HG03025 (cell line): Measurements from ENCODE around the gene GALNT9.
"Not testable (repeated sequence)": the region's sequence is repeated elsewhere in the genome, so short reads cannot be mapped to it uniquely, and the experiment has no call there.

ENCODE experiments used
- ATAC-seq: cut with Tn5 transposase; IDR thresholded peaks from one replicate; pipeline ENCODE4 v1.9.1; 2021; ENCODE audit warnings: mild to moderate bottlenecking, moderate library complexity; ENCODE audit not compliant: unreplicated experiment, low FRiP score

The GALNT9 gene

DNA sequence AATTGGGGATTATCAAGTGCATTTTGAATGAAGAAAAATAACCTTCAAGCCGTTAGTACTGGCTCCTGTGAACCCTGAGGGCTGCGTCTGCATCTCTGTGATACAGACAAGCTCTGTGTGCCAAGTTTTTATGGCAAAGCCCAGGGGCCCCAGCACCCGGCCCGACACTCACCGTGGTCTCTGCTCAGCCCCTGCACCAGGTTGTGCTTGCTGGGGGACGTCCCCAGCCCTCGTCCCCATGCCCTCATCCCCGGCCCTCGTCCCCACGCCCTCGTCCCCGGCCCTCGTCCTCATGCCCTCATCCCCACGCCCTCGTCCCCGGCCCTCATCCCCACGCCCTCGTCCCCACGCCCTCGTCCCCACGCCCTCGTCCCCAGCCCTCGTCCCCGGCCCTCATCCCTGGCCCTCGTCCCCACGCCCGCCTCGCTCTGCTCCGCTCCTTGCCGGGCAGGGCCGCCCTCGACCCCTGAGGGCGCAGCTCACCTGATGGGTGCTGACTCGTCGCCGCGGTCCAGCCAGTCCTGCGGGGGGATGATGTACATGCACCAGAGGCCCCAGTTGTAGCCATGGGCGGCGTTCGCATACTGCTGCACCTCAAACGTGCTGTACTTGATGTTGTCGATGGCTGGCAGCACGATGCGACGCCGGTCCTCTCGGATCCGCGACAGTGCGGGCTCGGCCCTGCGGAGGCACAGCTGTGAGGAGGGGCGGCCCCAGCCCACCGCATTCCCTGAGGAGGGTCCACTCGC lies 72.0 kb downstream of the GALNT9 start:
- no peak for ATAC-seq

DNA sequence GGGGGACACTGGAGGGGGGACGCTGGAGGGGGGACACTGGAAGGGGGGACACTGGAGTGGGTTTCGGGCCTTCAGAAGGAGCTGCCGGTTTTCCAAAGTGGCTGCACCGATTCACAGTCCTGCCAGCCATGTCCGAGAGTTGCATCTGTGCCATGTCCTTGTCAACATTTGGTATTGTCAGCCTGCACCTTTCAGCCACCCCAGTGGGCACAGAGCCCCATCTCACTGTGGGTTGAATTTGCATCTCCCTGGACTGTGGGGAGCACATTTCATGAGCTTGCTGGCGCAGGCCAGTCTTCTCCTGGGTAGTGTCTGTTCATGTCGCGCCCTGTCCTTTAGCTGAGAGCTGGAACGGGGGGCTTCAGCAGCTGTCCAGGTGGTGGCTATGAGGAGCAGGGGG lies 72.7 kb downstream of the GALNT9 start:
- no peak for ATAC-seq

DNA sequence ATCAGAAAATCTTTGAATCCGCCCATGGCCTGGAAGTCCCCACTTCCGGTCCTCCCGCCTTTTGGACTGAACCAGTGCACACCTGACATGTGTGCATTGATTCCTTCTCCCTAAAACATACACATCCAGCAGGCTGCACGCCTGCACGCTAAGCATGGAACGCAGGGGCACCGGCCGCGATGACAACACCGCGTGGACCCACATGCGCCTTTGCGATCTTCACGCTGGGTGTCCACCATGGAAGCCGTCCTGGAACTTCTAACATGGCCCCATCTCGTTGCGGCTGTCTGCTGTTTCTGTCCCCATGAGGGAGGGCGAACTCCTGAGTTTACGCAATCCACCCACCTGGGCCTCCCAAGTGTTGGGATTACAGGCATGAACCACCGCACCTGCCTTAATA lies 73.7 kb downstream of the GALNT9 start:
- ATAC-seq: no peak

DNA sequence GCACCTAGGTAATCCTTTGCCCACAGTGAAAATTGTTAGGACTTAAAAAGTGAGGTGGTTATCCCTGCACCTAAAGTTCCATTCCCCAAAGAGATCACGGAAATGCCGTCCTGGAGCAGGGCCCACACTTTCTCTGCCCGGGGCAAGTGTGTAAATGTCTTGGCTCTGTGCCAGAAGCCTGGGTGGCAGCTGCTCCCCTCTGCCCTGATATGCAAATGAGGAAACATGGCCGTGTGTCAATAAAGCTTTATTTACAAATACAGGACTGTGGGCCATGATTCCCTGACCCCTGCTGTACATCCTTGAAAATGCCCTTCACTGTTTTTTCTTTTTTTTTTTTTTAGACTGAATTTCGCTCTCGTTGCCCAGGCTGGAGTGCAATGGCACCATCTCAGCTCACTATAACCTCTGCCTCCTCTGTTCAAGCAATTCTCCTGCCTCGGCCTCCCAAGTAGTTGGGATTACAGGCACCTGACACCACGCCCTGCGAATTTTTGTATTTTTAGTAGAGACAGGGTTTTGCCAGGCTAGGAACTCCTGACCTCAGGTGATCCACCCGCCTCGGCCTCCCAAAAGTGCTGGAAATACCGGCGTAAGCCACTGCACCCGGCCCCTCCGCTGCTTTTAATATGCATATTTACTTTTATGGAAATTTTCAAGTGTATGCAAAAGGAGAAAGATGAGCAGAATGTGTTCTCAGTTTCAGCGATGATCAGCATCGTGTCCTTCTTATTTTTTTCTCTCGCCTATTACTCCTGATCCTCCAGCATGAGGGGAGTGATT lies 75.5 kb downstream of the GALNT9 start:
- ATAC-seq: no peak

DNA sequence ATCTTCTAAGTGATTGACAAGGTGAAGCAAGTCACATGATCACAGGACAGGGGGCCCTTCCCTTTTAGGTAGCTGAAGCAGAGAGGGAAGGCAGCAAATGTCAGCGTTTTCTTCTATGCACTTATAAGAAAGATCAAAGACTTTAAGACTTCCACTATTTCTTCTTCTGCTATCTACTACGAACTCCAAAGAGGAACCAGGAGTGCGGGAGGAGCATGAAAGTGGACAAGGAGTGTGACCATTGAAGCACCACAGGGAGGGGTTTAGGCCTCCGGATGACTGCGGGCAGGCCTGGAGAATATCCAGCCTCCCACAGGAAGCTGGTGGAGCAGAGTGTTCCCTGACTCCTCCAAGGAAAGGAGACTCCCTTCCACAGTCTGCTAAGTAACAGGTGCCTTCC lies 76.4 kb downstream of the GALNT9 start:
- not testable (repeated sequence) for ATAC-seq

DNA sequence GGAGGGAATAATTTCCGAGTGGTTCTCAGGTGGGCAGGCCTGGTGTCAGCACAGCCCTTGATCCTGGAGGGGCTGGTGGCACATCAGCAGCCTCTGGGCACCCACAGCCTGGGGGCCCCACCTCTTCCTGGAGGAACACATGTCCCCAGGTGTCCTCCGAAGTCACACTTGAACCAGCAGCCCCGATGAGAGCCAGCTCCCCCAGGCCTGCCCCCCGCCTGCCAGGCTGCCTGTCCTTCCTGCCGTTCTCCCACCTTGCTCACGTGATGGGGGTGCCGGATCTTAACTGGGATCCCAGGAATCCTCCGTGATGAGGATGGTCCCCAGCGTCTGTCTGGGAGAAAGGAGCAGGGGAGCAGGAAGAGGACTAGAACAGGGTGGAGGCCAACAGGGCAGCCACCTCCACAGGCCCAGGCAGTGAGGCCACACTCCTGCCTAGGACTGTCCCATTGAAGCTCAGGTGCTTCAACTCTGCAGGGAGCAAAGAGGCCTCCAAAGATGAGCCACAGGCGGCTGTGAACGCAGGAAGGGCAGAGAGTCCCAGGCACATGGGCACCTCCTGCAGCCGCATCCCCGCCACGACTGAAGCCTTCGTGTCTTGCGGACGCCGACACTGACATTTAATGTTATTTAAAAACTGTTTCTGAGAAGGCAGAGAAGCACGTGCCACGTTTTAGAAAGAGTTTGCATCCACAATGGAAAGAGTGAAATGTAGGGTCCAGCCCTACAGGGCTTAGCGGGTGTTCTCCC lies 77.5 kb downstream of the GALNT9 start:
- ATAC-seq: no peak

DNA sequence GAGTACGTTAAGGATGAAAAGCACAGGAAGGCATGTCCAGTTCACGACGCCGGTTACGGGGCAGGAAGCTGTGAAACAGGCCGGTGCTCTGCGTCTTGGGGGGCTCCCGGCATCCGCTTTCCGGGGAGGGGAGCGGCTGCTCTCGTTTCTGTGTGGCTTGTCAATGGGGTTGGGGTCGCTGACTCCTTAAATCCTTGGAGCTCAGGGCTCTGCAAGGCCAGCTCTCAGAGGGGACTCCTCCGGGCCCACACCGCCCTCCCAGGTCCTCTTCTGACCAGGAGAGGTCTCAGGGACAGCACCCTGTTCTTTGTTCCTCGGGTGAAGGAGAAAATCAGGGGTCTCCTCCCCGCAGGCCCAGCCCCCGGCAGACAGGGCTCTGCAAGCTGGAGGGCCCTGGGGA lies 78.1 kb downstream of the GALNT9 start:
- ATAC-seq: no peak

DNA sequence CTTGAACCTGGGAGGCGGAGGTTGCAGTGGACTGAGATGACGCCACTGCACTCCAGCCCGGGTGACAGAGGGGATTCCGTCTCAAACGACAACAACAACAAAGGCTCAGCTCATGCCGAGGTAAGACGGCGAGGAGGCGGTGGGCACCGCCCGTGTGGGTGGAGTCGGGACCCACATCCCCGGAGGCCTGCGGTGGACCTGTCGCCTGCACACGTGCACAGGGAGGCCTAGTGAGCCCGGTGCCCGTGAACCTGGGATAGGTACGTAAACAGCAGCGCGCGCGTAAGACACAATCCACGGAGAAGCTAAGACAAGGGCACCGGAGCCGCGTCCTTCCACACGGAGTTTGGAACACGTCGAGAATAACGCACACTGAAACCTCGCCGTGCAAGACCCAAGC lies 78.7 kb downstream of the GALNT9 start:
- ATAC-seq: no peak

DNA sequence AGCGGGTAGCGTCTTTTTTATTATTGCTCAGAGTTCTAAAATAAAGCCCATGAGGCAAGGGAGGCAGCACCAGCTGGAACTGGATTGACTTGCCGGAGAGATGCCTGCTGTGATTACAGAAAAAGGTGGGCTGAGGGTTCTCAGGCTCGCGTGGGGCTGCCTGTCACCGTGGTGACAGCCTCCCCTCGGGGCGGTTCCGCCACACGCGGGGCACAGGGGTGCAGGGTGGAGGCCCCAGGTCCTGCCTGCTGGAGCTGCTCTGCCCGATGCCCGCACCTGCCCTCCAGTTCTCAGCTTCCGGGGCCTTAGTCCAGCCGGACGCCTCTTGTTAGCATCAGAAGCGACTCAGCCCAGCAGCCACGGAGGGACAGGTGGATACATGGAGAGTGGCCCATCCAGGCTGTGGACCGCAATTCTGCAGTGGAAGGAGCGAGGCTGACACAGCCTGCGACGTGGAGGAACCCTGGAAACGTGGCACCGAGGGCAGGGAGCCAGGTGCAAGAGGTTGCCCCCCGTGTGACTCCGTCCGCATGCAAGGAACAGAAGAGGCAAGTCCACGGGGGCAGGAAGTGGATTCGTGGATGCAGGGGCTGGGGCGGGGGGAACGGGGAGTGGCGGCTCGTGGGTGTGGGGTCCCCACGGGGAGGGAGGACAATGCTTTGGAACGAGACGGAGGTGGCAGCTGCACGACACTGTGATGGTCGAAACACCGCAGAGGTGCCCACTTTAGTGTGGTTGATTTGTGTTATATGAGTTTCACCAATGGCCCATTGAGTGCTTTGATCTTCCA lies 79.5 kb downstream of the GALNT9 start:
- no peak for ATAC-seq

DNA sequence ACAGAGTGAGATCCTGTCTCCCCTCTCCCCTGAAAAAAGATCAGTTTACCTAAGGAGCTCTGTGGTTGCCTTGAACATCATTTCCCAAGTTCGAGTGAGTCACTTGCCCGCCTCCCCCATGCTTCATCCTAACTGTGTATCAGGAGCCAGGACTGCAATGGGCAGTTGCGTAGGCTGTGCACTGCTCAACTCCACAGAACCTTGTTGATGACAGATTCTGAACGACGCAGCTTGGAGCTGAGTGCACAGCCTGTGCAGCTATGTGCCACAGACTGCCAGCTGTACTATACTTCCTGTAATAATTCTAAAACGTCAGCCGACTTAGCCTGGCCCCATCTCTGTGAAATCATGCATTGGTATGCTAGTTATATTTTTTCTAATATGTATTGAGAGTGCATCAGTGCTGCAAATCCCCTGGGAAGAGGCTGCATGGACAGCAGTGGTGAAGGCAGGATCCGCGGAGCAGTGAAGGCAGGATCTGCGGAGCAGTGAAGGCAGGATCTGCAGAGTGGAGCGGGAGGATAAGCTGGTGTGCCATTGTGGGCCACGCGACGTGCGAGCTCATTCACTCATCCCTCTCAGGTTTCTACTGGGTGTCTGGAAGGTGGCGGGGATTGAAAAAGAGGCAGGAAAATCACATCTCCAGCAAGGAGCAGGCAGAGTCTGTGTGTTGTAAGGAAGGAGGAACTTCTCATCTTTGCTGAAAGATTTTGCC lies 80.8 kb downstream of the GALNT9 start:
- no peak for ATAC-seq

DNA sequence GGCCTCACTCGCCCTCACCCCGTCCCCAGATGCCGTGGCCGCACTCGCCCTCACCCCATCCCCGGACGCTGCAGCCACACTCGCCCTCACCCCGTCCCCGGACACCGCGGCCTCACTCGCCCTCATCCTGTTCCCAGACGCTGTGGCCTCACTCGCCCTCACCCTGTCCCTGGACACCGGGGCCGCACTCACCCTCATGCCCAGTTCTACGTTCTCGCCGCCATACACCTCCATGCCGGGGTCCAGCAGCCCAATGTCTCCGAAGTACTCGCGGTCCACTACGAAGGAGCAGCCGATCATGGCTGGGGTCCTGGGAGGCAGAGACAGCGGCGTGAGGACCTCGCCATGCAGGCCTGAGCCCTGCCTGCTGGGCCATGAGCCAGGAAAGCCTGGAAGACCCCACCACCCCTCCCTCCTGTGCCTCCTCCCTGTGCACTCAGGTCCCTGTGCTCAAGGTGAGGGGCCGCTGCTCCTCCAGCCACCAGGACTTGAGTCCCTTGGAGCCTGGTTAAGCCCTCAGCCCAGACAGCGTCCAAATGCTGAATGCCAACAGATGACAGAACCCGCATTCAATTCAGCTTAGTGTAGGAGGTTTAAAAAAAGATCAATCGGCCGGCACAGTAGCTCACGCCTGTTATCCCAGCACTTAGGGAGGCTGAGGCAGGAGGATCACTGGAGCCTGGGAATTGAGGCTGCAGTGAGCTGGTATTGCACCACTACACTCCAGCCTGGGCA lies 81.5 kb downstream of the GALNT9 start:
- no peak for ATAC-seq

DNA sequence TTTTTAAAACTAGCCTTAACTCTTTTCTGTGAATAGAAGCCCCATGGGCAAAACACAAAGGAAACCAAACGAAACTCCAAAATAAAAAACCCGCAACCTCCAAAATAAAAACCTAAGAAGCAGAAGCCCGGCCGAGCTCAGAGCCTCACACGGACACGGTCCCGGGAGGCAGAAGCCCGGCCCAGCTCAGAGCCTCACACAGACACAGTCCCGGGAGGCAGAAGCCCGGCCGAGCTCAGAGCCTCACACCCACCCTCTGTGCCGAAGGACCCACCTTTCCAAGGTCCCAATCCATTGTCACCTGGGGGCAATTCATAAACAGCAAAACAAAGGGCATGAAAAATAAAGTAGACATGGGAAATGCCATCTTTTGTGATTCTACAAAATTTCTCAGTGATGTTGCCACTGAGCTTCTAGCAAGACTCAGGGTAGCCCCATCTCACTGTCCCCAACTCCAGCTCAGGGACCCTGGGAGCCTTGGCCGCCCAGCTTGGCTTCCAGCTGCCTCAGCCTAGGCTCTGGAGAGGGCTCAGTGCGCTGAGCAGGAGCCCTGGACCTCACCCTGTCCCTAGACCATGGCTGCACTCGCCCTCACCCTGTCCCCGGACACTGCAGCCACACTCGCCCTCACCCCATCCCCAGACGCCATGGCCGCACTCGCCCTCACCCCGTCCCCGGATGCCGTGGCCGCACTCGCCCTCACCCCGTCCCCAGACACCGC lies 82.2 kb downstream of the GALNT9 start:
- ATAC-seq: no peak

DNA sequence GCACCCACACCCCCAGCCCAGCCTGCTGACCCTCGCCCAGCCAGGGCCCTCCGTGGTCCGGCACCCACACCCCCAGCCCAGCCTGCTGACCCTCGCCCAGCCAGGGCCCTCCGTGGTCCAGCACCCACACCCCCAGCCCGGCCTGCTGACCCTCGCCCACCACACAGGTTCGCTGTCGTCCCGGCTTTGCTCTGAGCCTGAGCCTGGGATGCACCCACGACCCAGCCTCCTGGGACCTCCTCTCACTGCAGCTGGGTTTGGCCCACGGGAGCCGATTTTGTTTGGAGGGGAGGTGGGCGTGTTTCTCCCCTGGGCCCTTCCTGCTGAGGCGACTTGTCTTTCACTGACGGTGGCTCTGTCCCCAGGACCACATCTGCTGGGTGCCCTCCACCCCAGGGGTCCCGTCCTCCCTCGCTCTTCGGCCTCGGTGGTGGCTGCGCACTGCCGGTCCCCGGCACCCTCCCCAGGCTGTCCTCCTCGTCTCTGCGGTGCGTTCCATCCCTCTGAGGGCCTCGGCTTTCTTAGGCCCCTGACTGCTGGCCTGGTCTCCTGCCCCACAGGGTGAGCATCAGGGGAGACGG lies 83.8 kb downstream of the GALNT9 start:
- ATAC-seq: no peak

DNA sequence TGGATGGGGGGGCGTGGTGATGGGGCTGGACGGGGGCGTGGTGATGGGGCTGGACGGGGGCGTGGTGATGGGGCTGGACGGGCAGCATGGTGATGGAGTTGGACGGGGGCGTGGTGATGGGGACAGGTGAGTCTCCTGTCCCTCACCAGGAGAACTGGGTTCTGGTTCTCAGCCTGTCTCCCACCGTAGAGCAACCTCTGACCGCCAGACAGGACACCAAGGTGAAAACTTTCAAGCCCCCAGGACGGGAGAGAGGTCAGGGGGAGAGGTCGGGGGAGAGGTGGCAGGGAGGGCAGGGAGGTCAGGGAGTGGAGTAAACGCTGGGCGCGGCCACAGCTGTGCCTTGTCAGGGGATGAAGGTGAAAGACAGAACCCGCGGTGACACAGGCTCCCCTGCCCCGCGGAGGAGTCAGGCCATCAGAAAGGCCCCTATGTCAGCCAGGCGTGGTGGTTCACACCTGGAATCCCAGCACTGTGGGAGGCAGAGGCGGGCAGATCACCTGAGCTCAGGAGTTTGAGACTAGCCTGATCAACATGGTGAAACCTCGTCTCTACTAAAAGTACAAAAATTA lies 84.6 kb downstream of the GALNT9 start:
- no peak for ATAC-seq

DNA sequence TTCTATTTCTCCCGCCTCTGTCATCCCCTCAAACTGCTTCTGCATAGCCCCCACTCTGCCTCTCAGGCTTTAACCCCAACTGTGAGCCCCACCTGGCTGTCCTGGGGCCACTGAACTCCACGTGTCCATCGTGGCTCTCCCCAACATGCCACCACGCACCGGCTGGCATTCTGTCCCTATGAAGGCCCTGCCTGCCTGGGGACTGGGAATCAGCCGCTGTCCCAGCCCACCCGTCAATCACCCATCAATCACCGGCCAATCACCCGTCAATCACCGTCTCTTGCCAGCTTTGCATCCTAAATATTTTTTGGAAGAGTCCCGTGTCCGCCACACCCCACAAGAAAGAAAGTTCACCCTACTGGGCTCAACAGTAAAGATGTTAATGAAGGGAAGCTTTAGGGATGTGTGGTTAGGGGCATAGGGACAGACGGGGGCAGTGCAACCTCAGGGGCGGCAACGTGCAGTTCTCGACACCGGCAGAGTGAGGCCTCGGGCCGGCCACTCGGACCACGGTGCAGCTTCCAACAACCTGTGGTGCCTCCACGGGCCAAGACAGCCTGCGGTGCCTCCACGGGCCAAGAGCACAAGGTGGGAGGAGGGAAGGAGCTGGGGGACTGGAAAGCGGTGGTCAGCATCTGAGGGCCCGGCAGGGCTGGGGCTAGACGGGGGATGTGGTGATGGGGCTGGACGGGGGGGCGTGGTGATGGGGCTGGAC lies 85.6 kb downstream of the GALNT9 start:
- no peak for ATAC-seq

DNA sequence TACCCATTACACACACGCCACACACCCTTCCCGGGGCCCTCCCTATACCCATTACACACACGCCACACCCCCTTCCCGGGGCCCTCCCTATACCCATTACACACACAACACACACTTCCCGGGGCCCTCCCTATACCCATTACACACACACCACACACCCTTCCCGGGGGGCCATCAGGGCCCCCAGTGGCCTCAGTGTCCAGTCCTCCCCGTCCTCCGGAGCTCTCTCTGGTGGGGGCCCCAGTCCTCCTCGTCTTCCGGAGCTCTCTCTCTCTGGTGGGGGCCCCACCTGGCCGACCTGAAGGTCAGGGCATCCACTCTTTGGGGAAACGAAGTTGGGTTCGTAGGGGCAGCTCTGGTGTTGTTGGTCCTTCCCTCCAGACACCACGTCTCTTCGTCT lies 86.2 kb downstream of the GALNT9 start:
- ATAC-seq: not testable (repeated sequence)

DNA sequence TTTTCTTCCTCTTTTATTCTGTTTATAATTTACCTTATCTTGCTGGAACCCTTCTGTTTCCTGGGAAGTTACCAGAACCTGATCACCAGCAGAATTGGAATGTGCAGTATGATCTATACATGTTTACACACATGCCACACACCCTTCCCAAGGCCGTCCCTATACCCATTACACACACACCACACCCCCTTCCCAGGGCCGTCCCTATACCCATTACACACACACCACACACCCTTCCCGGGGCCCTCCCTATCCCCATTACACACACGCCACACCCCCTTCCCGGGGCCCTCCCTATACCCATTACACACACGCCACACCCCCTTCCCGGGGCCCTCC lies 88.8 kb downstream of the GALNT9 start:
- ATAC-seq: not testable (repeated sequence)
